Measurements from ENCODE around the gene TMEM176B. TPM values are rescaled to one million over a fixed set of nuclear protein-coding genes. Genes with fewer than 3 reads are reported as not detected.

Gene TMEM176B
- total RNA-seq, 4 donors from 2014 or later = 93.3 to 394 (median 300) TPM

GRCh38 chr7:150835019-150835418 lies 34.9 kb upstream of the TMEM176B start:
- TF ChIP-seq CTCF (IDR thresholded peaks at IDR 0.05) = no peak
- no peak for TF ChIP-seq POLR2A (IDR thresholded peaks at IDR 0.05)
- Histone ChIP-seq H3K4me1 (peaks cover 0 to 7% (median 0%) of the 10 kb centered on the region in 4 donors), H3K9me3 (no peaks in the 10 kb centered on the region), H3K27ac (no peak overlapping the region), H3K27me3 (no peaks in the 10 kb centered on the region), H3K36me3 (no peaks in the 10 kb centered on the region), H3K4me3 (no peak overlapping the region)
- DNase-seq = no peak

DNA sequence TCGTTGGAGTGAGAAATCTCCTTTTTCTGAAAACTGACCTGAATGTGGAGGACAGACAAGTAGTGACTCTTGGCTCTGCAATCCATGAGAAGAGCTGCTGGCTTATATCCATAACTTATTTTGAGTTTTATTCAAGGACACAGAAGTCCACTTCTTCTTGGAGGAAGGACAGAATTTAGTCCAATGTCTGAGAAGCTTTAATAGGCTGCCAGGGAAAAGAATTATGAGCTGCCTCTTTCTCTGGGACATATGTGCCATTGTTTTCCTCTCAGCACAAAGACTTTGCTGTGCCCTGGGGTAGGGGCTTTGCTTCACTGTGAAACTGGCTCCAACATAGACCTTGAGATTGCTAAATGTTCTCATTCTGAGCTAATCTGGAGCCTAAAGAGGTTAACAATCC lies 31.7 kb upstream of the TMEM176B start:
- TF ChIP-seq CTCF (IDR thresholded peaks at IDR 0.05) (no peak), POLR2A (IDR thresholded peaks at IDR 0.05) (no peak)
- peaks cover 0 to 14% (median 2%) of the 10 kb centered on the region in 4 donors for H3K4me1 ChIP-seq
- H3K4me3 ChIP-seq = no peak overlapping the region
- DNase-seq = no peak
- no peaks in the 10 kb centered on the region for H3K27me3 ChIP-seq
- no peaks in the 10 kb centered on the region for H3K9me3 ChIP-seq
- H3K27ac ChIP-seq = peak overlapping the region in 1 of 4 donors; percentile 55
- no peaks in the 10 kb centered on the region for H3K36me3 ChIP-seq

DNA sequence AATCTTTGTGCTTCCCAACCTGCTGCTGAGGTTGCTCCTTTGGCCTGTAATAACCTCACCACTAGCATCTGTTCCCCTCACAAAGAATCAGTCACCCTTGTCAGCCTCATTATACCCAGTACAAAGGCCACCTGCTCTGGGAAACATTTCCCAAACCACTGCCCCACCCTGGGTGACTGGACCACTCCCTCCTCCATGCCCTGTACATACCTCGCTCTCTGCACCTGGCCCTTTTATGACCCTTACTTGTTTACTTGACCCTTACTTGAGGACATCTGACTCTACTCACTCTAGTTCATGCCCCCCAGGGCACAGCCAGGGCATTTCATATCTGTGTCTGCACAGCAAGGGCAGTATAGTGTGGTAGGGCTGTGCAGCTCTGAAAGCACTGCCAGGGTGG lies 30.8 kb upstream of the TMEM176B start:
- no peaks in the 10 kb centered on the region for H3K9me3 ChIP-seq
- no peaks in the 10 kb centered on the region for H3K27me3 ChIP-seq
- peak in 2 of 3 donors; percentile 81 to 84 for DNase-seq
- peaks cover 0 to 14% (median 3%) of the 10 kb centered on the region in 4 donors for H3K4me1 ChIP-seq
- H3K4me3 ChIP-seq = no peak overlapping the region
- H3K27ac ChIP-seq = peak overlapping the region in 2 of 4 donors; percentile 55 to 69
- H3K36me3 ChIP-seq = no peaks in the 10 kb centered on the region
- TF ChIP-seq CTCF (IDR thresholded peaks at IDR 0.05) = no peak
- no peak for TF ChIP-seq POLR2A (IDR thresholded peaks at IDR 0.05)

GRCh38 chr7:150829426-150829825 lies 29.3 kb upstream of the TMEM176B start:
- Histone ChIP-seq H3K9me3 (no peaks in the 10 kb centered on the region), H3K27ac (no peak overlapping the region), H3K27me3 (no peaks in the 10 kb centered on the region), H3K36me3 (no peaks in the 10 kb centered on the region), H3K4me3 (no peak overlapping the region), H3K4me1 (peaks cover 0 to 23% (median 3%) of the 10 kb centered on the region in 4 donors)
- no peak for TF ChIP-seq CTCF (IDR thresholded peaks at IDR 0.05)
- TF ChIP-seq POLR2A (IDR thresholded peaks at IDR 0.05) = no peak
- no peak for DNase-seq

DNA sequence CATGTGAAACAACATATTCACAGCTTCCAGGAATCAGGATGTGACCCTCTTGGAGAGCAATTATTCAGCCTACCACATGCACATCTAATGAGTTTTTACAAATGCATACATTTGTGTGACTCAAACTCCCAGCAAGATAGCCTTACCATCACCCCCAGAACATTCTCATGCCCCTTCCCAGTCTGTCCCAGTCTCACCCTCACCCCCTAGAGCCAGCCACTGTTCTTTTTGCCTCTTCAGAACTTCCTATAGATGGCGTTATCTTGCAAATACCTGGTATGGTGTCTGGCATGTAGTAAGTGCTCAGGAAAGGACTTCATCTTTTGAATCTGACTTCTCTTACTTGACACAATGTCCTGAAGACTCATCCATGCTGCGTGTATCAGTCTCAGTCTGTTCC lies 28.2 kb upstream of the TMEM176B start:
- no peak overlapping the region for H3K27ac ChIP-seq
- no peaks in the 10 kb centered on the region for H3K27me3 ChIP-seq
- no peak overlapping the region for H3K4me3 ChIP-seq
- no peaks in the 10 kb centered on the region for H3K36me3 ChIP-seq
- peaks cover 0 to 23% (median 3%) of the 10 kb centered on the region in 4 donors for H3K4me1 ChIP-seq
- DNase-seq = no peak
- H3K9me3 ChIP-seq = no peaks in the 10 kb centered on the region
- no peak for TF ChIP-seq POLR2A (IDR thresholded peaks at IDR 0.05)
- TF ChIP-seq CTCF (IDR thresholded peaks at IDR 0.05) = no peak

All from Peyer's patch (tissue), 4 donors.